AG08396 (cell line): ENCODE data around the gene FMNL3.
"Not testable (repeated sequence)": the region's sequence is repeated elsewhere in the genome, so short reads cannot be mapped to it uniquely, and the experiment has no call there.

Experiments
- DNase-seq: peaks from one replicate; pipeline ENCODE4 v3.0.0; 2012; ENCODE audit warnings: low spot score, mixed read lengths

The FMNL3 gene

GRCh38 chr12:49631336-49631907 is 75.8 kb downstream of the FMNL3 start:
- DNase-seq, result no peak

- peak; percentile 60 for DNase-seq
Measured at GRCh38 chr12:49627752-49628360, 79.3 kb downstream of the FMNL3 start.

GRCh38 chr12:49626836-49627235 is 80.4 kb downstream of the FMNL3 start:
- no peak for DNase-seq

- DNase-seq, result no peak
Measured at GRCh38 chr12:49626169-49626835, 80.9 kb downstream of the FMNL3 start.

- DNase-seq, result no peak
Measured at GRCh38 chr12:49624921-49625577, 82.2 kb downstream of the FMNL3 start.

GRCh38 chr12:49623142-49623904 is 83.9 kb downstream of the FMNL3 start, which contains the start of gene PRPF40B:
TSS of gene PRPF40B (plus strand) at chr12:49623561. CDS start at chr12:49623591, 30 bp downstream.
- peak; percentile 97 for DNase-seq

GRCh38 chr12:49622501-49623141 is 84.6 kb downstream of the FMNL3 start:
- peak; percentile 65 for DNase-seq

- DNase-seq, result no peak
Measured at GRCh38 chr12:49621651-49622500, 85.3 kb downstream of the FMNL3 start.

- no peak for DNase-seq
Measured at GRCh38 chr12:49619286-49619685, 87.9 kb downstream of the FMNL3 start.

- no peak for DNase-seq
Measured at GRCh38 chr12:49618576-49618975, 88.6 kb downstream of the FMNL3 start.

GRCh38 chr12:49616533-49617219 is 90.5 kb downstream of the FMNL3 start:
- no peak for DNase-seq

GRCh38 chr12:49615725-49616124 is 91.5 kb downstream of the FMNL3 start:
- no peak for DNase-seq

- no peak for DNase-seq
Measured at GRCh38 chr12:49612210-49612609, 95.0 kb downstream of the FMNL3 start.

- DNase-seq, result not testable (repeated sequence)
Measured at GRCh38 chr12:49610785-49611184, 96.4 kb downstream of the FMNL3 start.

- DNase-seq, result no peak
Measured at GRCh38 chr12:49609875-49610154, 97.4 kb downstream of the FMNL3 start.

GRCh38 chr12:49609059-49609874 is 97.9 kb downstream of the FMNL3 start:
- no peak for DNase-seq

- DNase-seq, result not testable (repeated sequence)
Measured at GRCh38 chr12:49605539-49605938, 101.7 kb downstream of the FMNL3 start, which contains the start of gene FAM186B. TSS of gene FAM186B (minus strand) at chr12:49605639. CDS start at chr12:49605477, 162 bp downstream.

GRCh38 chr12:49604856-49605255 is 102.3 kb downstream of the FMNL3 start:
- no peak for DNase-seq

- no peak for DNase-seq
Measured at GRCh38 chr12:49603721-49604120, 103.5 kb downstream of the FMNL3 start.
